ENCODE measurements around the gene ANG. TPM values are rescaled to one million over a fixed set of nuclear protein-coding genes. Genes with fewer than 3 reads are reported as not detected.

ANG gene
- total and polyA plus RNA-seq, 2 of the 8 experiments (the other 6 are each of a cell fraction or from before 2014, with no cell fraction given), result 2.2 to 4.6 TPM

GRCh38 chr14:20712904-20713303, 24.3 kb downstream of the ANG start:
- H3K79me2 ChIP-seq (ENCODE audit: control insufficient read depth in 1 of 2, insufficient read depth in 2 of 2, low read length in 2 of 2), result no peaks in the 10 kb centered on the region
- no peak overlapping the region for H3K27ac ChIP-seq (ENCODE audit: low read depth, low read length)
- H3K14ac ChIP-seq (ENCODE audit: insufficient read length), result no peak overlapping the region
- no peak overlapping the region for H3K56ac ChIP-seq (replicated peaks; ENCODE audit: insufficient read length, low read depth, low read length)
- H2BK15ac ChIP-seq (ENCODE audit: low read length), result no peak overlapping the region
- no peak overlapping the region for H3K18ac ChIP-seq (ENCODE audit: extremely low read depth, low read length)
- no peak overlapping the region for H2AFZ ChIP-seq (ENCODE audit: low read length)
- TF ChIP-seq RNF2 (IDR thresholded peaks at IDR 0.05; ENCODE audit: borderline replicate concordance, low read depth, low read length, missing control alignments, poor library complexity, severe bottlenecking), result no peak
- no peak for TF ChIP-seq SP1 (IDR thresholded peaks at IDR 0.05; ENCODE audit: low read depth, low read length)
- TF ChIP-seq HDAC6 (IDR thresholded peaks at IDR 0.05; ENCODE audit: low read depth, low read length), result no peak
- no peak for TF ChIP-seq SIRT6 (IDR thresholded peaks at IDR 0.05; ENCODE audit: low read length)
- TF ChIP-seq MAFK (IDR thresholded peaks at IDR 0.05; ENCODE audit: low read depth, low read length), result no peak
- TF ChIP-seq CEBPB (IDR thresholded peaks at IDR 0.05; ENCODE audit: low read depth, low read length), result no peak
- TF ChIP-seq CHD1 (IDR thresholded peaks at IDR 0.05; ENCODE audit: low read depth, low read length), result no peak
- no peak for TF ChIP-seq E2F6 (IDR thresholded peaks at IDR 0.05)
- TF ChIP-seq KDM5A (IDR thresholded peaks at IDR 0.05; ENCODE audit: low read length), result no peak
- no peak for TF ChIP-seq RFX5 (IDR thresholded peaks at IDR 0.05; ENCODE audit: borderline replicate concordance, low read depth, low read length)
- no peak for TF ChIP-seq CBX5 (IDR thresholded peaks at IDR 0.05; ENCODE audit: low read depth, low read length)
- no peak for TF ChIP-seq CHD2 (IDR thresholded peaks at IDR 0.05; ENCODE audit: low read length)
- TF ChIP-seq NANOG (IDR thresholded peaks at IDR 0.05; ENCODE audit: insufficient read depth, low read depth, low read length, poor library complexity, severe bottlenecking), result no peak
- no peak overlapping the region for H4K91ac ChIP-seq (replicated peaks; ENCODE audit: insufficient read length, low read length)
- 0 out of 2 replicates have a peak overlapping the region, but pooled peaks have one; percentile 34 for H2BK20ac ChIP-seq (ENCODE audit: low read length)
- H3K4me2 ChIP-seq (ENCODE audit: insufficient read depth in 1 of 2, low read depth in 2 of 2, low read length in 2 of 2), result no peak overlapping the region
- H4K8ac ChIP-seq (ENCODE audit: extremely low read depth, insufficient read depth, low read length), result no peak overlapping the region
- peaks cover 4 to 5% of the 10 kb centered on the region in 2 experiments; a peak in 1 of 4 replicates for H3K9me3 ChIP-seq (ENCODE audit: insufficient read depth in 2 of 2, low read depth in 1 of 2, low read length in 1 of 2)
- H3K23ac ChIP-seq (ENCODE audit: insufficient read length), result no peak overlapping the region
- DNase-seq (ENCODE audit: low read depth in 1 of 2, low spot score in 2 of 2) (no peak), FAIRE-seq (no peak)
- no peak overlapping the region for H3K4me3 ChIP-seq (ENCODE audit: extremely low read depth in 1 of 4, insufficient read depth in 2 of 4, low read depth in 3 of 4, low read length in 4 of 4)
- no peak overlapping the region for H2BK5ac ChIP-seq (ENCODE audit: low read depth, low read length)
- POLR2A ChIA-PET (ENCODE audit: partially characterized antibody), result no interaction called here
- no peaks in the 10 kb centered on the region for H3K79me1 ChIP-seq (ENCODE audit: low read depth, low read length)
- no peak overlapping the region for H3K4ac ChIP-seq (replicated peaks; ENCODE audit: insufficient read length, low read depth, low read length)
- no peak overlapping the region for H4K5ac ChIP-seq (ENCODE audit: insufficient read length, low read depth, low read length)
- no peak overlapping the region for H2AK5ac ChIP-seq (ENCODE audit: low read depth, low read length)
- H4K20me1 ChIP-seq (replicated peaks in 1 of 2; ENCODE audit: control insufficient read depth in 1 of 2, insufficient read depth in 2 of 2, low read length in 2 of 2), result no peaks in the 10 kb centered on the region
- H2BK120ac ChIP-seq (replicated peaks; ENCODE audit: low read depth, low read length), result no peak overlapping the region
- H3K27me3 ChIP-seq (replicated peaks in 1 of 4; ENCODE audit: control insufficient read depth in 3 of 4, extremely low read depth in 1 of 4, insufficient read depth in 3 of 4, low read length in 3 of 4), result peaks cover 0 to 1% (median 0%) of the 10 kb centered on the region in 4 experiments; a peak in 1 of 7 replicates
- H3K9ac ChIP-seq (replicated peaks in 1 of 4; ENCODE audit: extremely low read depth in 1 of 4, low read depth in 3 of 4, low read length in 3 of 4), result no peak overlapping the region
- CTCF ChIA-PET (ENCODE audit: partially characterized antibody), result interaction anchor here (1.1 kb wide), 1 partner anchor 124 kb away, joined by 3 read pairs; no protein-coding TSS in a partner anchor
- H3K4me1 ChIP-seq (replicated peaks in 1 of 4; ENCODE audit: control insufficient read depth in 3 of 4, insufficient read depth in 4 of 4, low read length in 3 of 4), result peaks cover 0 to under 1% (median 0%) of the 10 kb centered on the region in 4 experiments; a peak in 1 of 7 replicates
- no peak overlapping the region for H2BK12ac ChIP-seq (ENCODE audit: low read depth, low read length)
- WGBS, 2 experiments (ENCODE audit: extremely low coverage in 1 of 2, insufficient coverage in 1 of 2, insufficient read length in 1 of 2, insufficient replicate concordance in 2 of 2, low coverage in 1 of 2, low lambda C conversion rate in 2 of 2, missing lambda C conversion rate in 1 of 2), result 70% methylated on average over 2 of the region's 2 CpGs; no CpG with 5 or more reads in 1 of the 2 experiments
- H3K36me3 ChIP-seq (ENCODE audit: control insufficient read depth in 2 of 4, insufficient read depth in 4 of 4, low read length in 3 of 4), result no peaks in the 10 kb centered on the region
- no peaks in the 10 kb centered on the region for H3K23me2 ChIP-seq (ENCODE audit: low read depth, low read length)
